ENCODE data around the gene SETD3.

Gene SETD3

DNA sequence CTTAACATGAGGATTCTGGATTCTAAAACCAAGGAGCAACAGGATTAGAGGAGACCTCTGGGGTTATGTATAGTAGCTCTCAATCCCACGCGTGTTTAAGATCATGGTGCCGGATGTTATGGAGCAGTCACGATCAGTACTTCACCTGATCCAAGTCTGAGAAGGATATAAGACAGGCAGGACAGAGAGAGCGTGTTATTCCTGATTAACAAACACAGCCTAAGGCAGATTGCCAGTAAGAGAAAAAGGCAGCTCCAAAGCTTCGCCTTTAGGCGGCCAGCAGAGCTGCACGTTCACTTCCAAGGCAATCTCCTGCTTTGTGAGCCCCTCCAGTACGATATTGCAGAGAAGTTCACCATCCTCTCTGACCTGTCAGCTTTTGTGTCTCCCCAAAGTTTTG is 5.5 kb downstream of the SETD3 start:
- TF ChIP-seq, protein P1, sequence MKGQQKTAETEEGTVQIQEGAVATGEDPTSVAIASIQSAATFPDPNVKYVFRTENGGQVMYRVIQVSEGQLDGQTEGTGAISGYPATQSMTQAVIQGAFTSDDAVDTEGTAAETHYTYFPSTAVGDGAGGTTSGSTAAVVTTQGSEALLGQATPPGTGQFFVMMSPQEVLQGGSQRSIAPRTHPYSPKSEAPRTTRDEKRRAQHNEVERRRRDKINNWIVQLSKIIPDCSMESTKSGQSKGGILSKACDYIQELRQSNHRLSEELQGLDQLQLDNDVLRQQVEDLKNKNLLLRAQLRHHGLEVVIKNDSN (IDR thresholded peaks at IDR 0.05), result no peak
- TF ChIP-seq TAF1 (IDR thresholded peaks at IDR 0.05; ENCODE audit: low read depth), result no peak
- no peak for TF ChIP-seq RAD21 (IDR thresholded peaks at IDR 0.05; ENCODE audit: low read depth)
- no peak for TF ChIP-seq CEBPB (IDR thresholded peaks at IDR 0.05)
- TF ChIP-seq, protein P2, sequence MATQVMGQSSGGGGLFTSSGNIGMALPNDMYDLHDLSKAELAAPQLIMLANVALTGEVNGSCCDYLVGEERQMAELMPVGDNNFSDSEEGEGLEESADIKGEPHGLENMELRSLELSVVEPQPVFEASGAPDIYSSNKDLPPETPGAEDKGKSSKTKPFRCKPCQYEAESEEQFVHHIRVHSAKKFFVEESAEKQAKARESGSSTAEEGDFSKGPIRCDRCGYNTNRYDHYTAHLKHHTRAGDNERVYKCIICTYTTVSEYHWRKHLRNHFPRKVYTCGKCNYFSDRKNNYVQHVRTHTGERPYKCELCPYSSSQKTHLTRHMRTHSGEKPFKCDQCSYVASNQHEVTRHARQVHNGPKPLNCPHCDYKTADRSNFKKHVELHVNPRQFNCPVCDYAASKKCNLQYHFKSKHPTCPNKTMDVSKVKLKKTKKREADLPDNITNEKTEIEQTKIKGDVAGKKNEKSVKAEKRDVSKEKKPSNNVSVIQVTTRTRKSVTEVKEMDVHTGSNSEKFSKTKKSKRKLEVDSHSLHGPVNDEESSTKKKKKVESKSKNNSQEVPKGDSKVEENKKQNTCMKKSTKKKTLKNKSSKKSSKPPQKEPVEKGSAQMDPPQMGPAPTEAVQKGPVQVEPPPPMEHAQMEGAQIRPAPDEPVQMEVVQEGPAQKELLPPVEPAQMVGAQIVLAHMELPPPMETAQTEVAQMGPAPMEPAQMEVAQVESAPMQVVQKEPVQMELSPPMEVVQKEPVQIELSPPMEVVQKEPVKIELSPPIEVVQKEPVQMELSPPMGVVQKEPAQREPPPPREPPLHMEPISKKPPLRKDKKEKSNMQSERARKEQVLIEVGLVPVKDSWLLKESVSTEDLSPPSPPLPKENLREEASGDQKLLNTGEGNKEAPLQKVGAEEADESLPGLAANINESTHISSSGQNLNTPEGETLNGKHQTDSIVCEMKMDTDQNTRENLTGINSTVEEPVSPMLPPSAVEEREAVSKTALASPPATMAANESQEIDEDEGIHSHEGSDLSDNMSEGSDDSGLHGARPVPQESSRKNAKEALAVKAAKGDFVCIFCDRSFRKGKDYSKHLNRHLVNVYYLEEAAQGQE (IDR thresholded peaks at IDR 0.05; ENCODE audit: low read depth), result no peak
- no peak for TF ChIP-seq TCF12 (IDR thresholded peaks at IDR 0.05; ENCODE audit: low read depth)
- TF ChIP-seq, protein P3, sequence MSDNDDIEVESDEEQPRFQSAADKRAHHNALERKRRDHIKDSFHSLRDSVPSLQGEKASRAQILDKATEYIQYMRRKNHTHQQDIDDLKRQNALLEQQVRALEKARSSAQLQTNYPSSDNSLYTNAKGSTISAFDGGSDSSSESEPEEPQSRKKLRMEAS (IDR thresholded peaks at IDR 0.05), result no peak
- TF ChIP-seq TEAD4 (IDR thresholded peaks at IDR 0.05), result no peak
- TF ChIP-seq EGR1 (IDR thresholded peaks at IDR 0.05), result no peak
- TF ChIP-seq FOXM1 (IDR thresholded peaks at IDR 0.05; ENCODE audit: borderline replicate concordance, low read depth), result no peak
- TF ChIP-seq ZBTB7A (IDR thresholded peaks at IDR 0.05; ENCODE audit: low read depth), result no peak

DNA sequence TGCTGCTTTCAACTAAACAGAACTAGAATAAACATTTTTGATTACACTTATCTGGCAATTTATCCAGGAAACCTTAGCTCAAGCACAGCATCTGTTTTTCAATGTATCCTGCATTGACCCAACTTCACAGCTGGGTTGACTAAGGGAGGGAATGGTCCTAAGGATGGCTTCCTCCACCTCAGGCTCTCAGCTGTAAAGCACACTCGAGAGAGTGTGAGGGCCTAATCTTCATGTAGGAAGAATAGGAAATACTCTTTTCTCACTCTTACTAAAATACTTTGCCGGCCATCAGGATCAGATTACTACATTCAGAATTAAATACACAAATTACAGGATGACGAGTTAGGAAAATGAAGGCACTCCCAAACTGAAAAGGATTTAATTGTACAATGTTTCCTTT is 7.2 kb downstream of the SETD3 start:
- TF ChIP-seq YY1 (IDR thresholded peaks at IDR 0.05; ENCODE audit: low read depth) (no peak), EP300 (IDR thresholded peaks at IDR 0.05; ENCODE audit: borderline replicate concordance) (no peak), RAD21 (IDR thresholded peaks at IDR 0.05; ENCODE audit: low read depth) (no peak), EGR1 (IDR thresholded peaks at IDR 0.05) (no peak)
- TF ChIP-seq, protein P2 (IDR thresholded peaks at IDR 0.05; ENCODE audit: low read depth), result no peak

DNA sequence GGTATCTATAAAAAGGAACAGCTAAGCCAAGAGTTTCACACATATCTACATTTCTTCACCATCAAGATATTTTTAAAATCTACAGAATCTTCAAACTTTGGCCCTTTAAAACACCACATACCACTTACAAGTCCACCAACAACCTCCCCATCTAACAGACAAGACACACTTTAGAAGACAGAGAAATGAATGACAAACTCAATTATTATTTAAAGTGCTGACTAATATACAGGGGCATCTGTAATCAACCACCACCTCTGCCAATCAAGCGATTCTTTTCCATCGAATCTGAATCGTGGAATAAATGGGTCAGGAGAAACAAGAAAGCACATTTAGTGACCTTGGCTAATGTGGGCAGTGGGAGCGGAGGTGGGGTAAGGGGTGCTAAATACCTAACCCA is 7.7 kb downstream of the SETD3 start:
- TF ChIP-seq RAD21 (IDR thresholded peaks at IDR 0.05; ENCODE audit: low read depth) (no peak), TEAD4 (IDR thresholded peaks at IDR 0.05) (no peak), FOXM1 (IDR thresholded peaks at IDR 0.05; ENCODE audit: borderline replicate concordance, low read depth) (no peak), ZBTB7A (IDR thresholded peaks at IDR 0.05; ENCODE audit: low read depth) (no peak), EP300 (IDR thresholded peaks at IDR 0.05; ENCODE audit: borderline replicate concordance) (no peak), CREB1 (IDR thresholded peaks at IDR 0.05; ENCODE audit: low read depth) (no peak), TCF12 (IDR thresholded peaks at IDR 0.05; ENCODE audit: low read depth) (no peak), CEBPB (IDR thresholded peaks at IDR 0.05) (no peak), EGR1 (IDR thresholded peaks at IDR 0.05) (no peak), TAF1 (IDR thresholded peaks at IDR 0.05; ENCODE audit: low read depth) (no peak), YY1 (IDR thresholded peaks at IDR 0.05; ENCODE audit: low read depth) (no peak), NFIC (IDR thresholded peaks at IDR 0.05) (no peak)
- TF ChIP-seq, protein P3 (IDR thresholded peaks at IDR 0.05), result no peak
- TF ChIP-seq, protein P1 (IDR thresholded peaks at IDR 0.05), result no peak
- TF ChIP-seq, protein P2 (IDR thresholded peaks at IDR 0.05; ENCODE audit: low read depth), result no peak

GRCh38 chr14:99471731-99472130 is 8.9 kb downstream of the SETD3 start:
- TF ChIP-seq RAD21 (IDR thresholded peaks at IDR 0.05; ENCODE audit: low read depth) (no peak), ZBTB7A (IDR thresholded peaks at IDR 0.05; ENCODE audit: low read depth) (no peak), TAF1 (IDR thresholded peaks at IDR 0.05; ENCODE audit: low read depth) (no peak), YY1 (IDR thresholded peaks at IDR 0.05; ENCODE audit: low read depth) (no peak), TCF12 (IDR thresholded peaks at IDR 0.05; ENCODE audit: low read depth) (no peak), TEAD4 (IDR thresholded peaks at IDR 0.05) (no peak), EGR1 (IDR thresholded peaks at IDR 0.05) (no peak), EP300 (IDR thresholded peaks at IDR 0.05; ENCODE audit: borderline replicate concordance) (no peak), FOXM1 (IDR thresholded peaks at IDR 0.05; ENCODE audit: borderline replicate concordance, low read depth) (no peak), CREB1 (IDR thresholded peaks at IDR 0.05; ENCODE audit: low read depth) (no peak)
- TF ChIP-seq, protein P2 (IDR thresholded peaks at IDR 0.05; ENCODE audit: low read depth), result no peak
- TF ChIP-seq, protein P1 (IDR thresholded peaks at IDR 0.05), result no peak

All from Ishikawa (cell line).